WERI-Rb-1 (cell line): ENCODE measurements around the gene VPS39.

Experiments used
- DNase-seq: peaks from one replicate; pipeline ENCODE4 v3.0.0-alpha.2; 2020
- H3K27ac ChIP-seq: fragments of 250-450 bp; sonication (Bioruptor Pico); 2 replicates; pipeline ENCODE4 v1.5.1; 2020; ENCODE audit warnings: mild to moderate bottlenecking, moderate library complexity
- H3K27me3 ChIP-seq: fragments of 250-450 bp; sonication (Bioruptor Pico); 2 replicates; pipeline ENCODE4 v1.5.1; 2021; ENCODE audit warnings: mild to moderate bottlenecking, low read depth, moderate library complexity; ENCODE audit not compliant: insufficient read depth, severe bottlenecking
- H3K36me3 ChIP-seq: fragments of 250-450 bp; sonication (Bioruptor Pico); 2 replicates; pipeline ENCODE4 v1.5.1; 2020; ENCODE audit warnings: mild to moderate bottlenecking, moderate library complexity
- H3K4me3 ChIP-seq: 2 replicates; pipeline ENCODE4 v1.5.1; 2011; ENCODE audit warnings: low read depth, mild to moderate bottlenecking, control low read depth, low read length
- H3K9me3 ChIP-seq: fragments of 250-450 bp; sonication (Bioruptor Pico); 2 replicates; pipeline ENCODE4 v1.5.1; 2021; ENCODE audit warnings: mild to moderate bottlenecking, moderate library complexity; ENCODE audit not compliant: severe bottlenecking
- CTCF ChIP-seq: IDR thresholded peaks from 2 replicates; pipeline ENCODE4 v1.5.1; 2011; ENCODE audit warnings: low read depth, mild to moderate bottlenecking, control low read depth, inconsistent platforms, low read length

The VPS39 gene

GRCh38 chr15:42119446-42119760, 88.7 kb downstream of the VPS39 start:
- Histone ChIP-seq H3K4me3 (no peak overlapping the region), H3K27ac (no peak overlapping the region), H3K9me3 (no peaks in the 10 kb centered on the region), H3K36me3 (no peaks in the 10 kb centered on the region), H3K27me3 (no peaks in the 10 kb centered on the region)
- no peak for DNase-seq
- TF ChIP-seq CTCF = no peak

DNA sequence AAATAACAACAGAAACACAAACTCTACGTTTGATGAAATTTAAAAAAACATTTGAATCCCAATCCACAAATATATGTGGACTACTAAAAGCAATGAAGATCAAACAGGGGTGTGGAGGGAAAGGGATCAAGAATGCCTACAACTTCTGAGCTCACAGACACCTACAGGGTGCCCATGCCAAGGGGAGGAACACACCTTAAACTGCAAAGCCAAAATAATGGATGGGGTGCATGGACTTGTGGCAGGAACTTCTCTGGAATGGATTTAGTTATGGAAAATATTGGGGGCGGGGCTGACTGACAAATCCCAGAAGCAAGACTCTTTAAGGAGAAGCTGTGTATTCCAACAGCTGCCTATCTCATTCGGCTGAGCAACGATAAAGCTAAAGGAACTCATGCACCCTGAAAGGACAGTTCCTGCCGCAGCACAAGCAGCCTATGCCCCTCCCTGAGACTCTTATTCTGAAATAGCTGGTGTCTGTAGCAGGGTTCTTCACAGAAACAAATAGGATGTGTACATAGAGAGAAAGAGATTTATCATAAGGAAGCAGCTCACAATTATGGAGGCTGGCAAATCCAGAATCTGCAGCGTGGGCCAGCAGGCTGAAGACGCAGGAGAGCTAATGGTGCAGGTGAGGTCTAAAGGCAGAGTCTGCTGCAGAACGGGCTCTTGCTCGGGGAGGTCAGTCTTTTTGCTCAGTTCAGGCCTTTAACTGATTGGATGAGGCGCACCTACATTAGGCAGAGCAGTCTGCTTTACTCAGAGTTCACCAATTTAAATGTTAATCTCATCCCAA, 89.3 kb downstream of the VPS39 start:
- H3K4me3 ChIP-seq = no peak overlapping the region
- H3K36me3 ChIP-seq = no peaks in the 10 kb centered on the region
- TF ChIP-seq CTCF = no peak
- no peaks in the 10 kb centered on the region for H3K27me3 ChIP-seq
- DNase-seq = no peak
- H3K9me3 ChIP-seq = no peaks in the 10 kb centered on the region
- no peak overlapping the region for H3K27ac ChIP-seq

DNA sequence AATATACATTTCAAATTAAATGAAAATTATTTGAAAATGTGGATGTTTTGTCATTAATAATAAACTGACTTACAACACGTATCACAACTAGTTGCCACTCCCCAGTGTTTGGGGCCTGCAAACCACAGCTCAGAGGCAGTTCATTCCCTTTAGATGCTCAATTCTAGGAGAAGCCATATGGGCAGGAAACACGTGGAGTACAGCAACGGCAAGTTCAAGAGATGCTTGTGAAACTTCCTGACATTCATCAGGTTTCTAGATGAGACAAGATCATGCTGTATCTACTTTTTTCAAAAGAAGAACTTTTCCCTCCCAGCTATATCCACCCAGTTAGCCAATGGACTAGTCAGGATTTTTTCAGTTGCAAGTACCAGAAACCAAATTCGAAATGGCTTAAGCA, 96.2 kb downstream of the VPS39 start:
- no peak overlapping the region for H3K27ac ChIP-seq
- no peaks in the 10 kb centered on the region for H3K9me3 ChIP-seq
- no peak for DNase-seq
- H3K36me3 ChIP-seq = no peaks in the 10 kb centered on the region
- H3K27me3 ChIP-seq = no peaks in the 10 kb centered on the region
- no peak overlapping the region for H3K4me3 ChIP-seq
- TF ChIP-seq CTCF = no peak

GRCh38 chr15:42110367-42110766, 97.7 kb downstream of the VPS39 start:
- no peak for TF ChIP-seq CTCF
- Histone ChIP-seq H3K36me3 (no peaks in the 10 kb centered on the region), H3K4me3 (no peak overlapping the region), H3K9me3 (no peaks in the 10 kb centered on the region), H3K27me3 (no peaks in the 10 kb centered on the region), H3K27ac (no peak overlapping the region)
- no peak for DNase-seq

GRCh38 chr15:42108806-42109205, 99.3 kb downstream of the VPS39 start:
- Histone ChIP-seq H3K36me3 (no peaks in the 10 kb centered on the region), H3K27me3 (no peaks in the 10 kb centered on the region), H3K4me3 (no peak overlapping the region), H3K27ac (no peak overlapping the region), H3K9me3 (no peaks in the 10 kb centered on the region)
- no peak for DNase-seq
- no peak for TF ChIP-seq CTCF
